ENCODE data around the gene ZC3H13. TPM values are rescaled to one million over a fixed set of nuclear protein-coding genes. Genes with fewer than 3 reads are reported as not detected.

ZC3H13 gene
- total RNA-seq, 1 experiment from 2014 or later: 45.0 TPM

GRCh38 chr13:46025157-46025556 is 27.4 kb downstream of the ZC3H13 start:
- BruUV-seq (replicated peaks): no TSS peak
- POLR2A ChIA-PET: interaction anchor here (0.6 kb wide), 1 partner anchor 580 kb away, joined by 5 read pairs; no protein-coding TSS in a partner anchor
- no peaks in the 10 kb centered on the region for H3K27me3 Mint-ChIP-seq (ENCODE audit: insufficient read depth, unreplicated experiment)

GRCh38 chr13:46022481-46022880 is 30.1 kb downstream of the ZC3H13 start:
- Mint-ChIP-seq H3K36me3 (ENCODE audit: insufficient read depth, unreplicated experiment) (peaks cover 10% of the 10 kb centered on the region), H3K4me3 (ENCODE audit: unreplicated experiment) (no peak overlapping the region), H3K27ac (ENCODE audit: unreplicated experiment) (no peak overlapping the region), H3K9me3 (ENCODE audit: unreplicated experiment) (no peaks in the 10 kb centered on the region), H3K4me1 (ENCODE audit: low read depth, unreplicated experiment) (peaks cover 16% of the 10 kb centered on the region), H3K27me3 (ENCODE audit: insufficient read depth, unreplicated experiment) (no peaks in the 10 kb centered on the region)
- ChIA-PET CTCF (no interaction called here), POLR2A (no interaction called here)
- DNase-seq: no peak
- H3K27me3 ChIP-seq (replicated peaks; ENCODE audit: control insufficient read depth, insufficient read depth, low read length): no peaks in the 10 kb centered on the region
- intact Hi-C loops (cut with micrococcal nuclease; ENCODE audit: unreplicated experiment): no loop called here
- no peaks in the 10 kb centered on the region for H3K4me1 ChIP-seq
- no peak for TF ChIP-seq CTCF (IDR thresholded peaks at IDR 0.05; ENCODE audit: insufficient read depth in 1 of 2, low read depth in 1 of 2, low read length in 1 of 2, severe bottlenecking in 1 of 2, unreplicated experiment in 1 of 2)
- no peak overlapping the region for H3K4me3 ChIP-seq (ENCODE audit: low read depth, low read length)
- BruUV-seq (replicated peaks): no TSS peak
- H3K36me3 ChIP-seq (ENCODE audit: control insufficient read depth, insufficient read depth, low read length): no peaks in the 10 kb centered on the region
- H3K9me3 ChIP-seq: no peaks in the 10 kb centered on the region

More at GRCh38 chr13:46025157-46025556, 27.4 kb downstream of the ZC3H13 start:
- no peak for TF ChIP-seq CTCF (IDR thresholded peaks at IDR 0.05; ENCODE audit: insufficient read depth in 1 of 2, low read depth in 1 of 2, low read length in 1 of 2, severe bottlenecking in 1 of 2, unreplicated experiment in 1 of 2)
- no peak overlapping the region for H3K27ac Mint-ChIP-seq (ENCODE audit: unreplicated experiment)
- CTCF ChIA-PET: interaction anchor here (0.7 kb wide), 1 partner anchor 143 kb away, joined by 3 read pairs; no protein-coding TSS in a partner anchor
- Histone ChIP-seq H3K36me3 (ENCODE audit: control insufficient read depth, insufficient read depth, low read length) (no peaks in the 10 kb centered on the region), H3K4me1 (no peaks in the 10 kb centered on the region), H3K4me3 (ENCODE audit: low read depth, low read length) (no peak overlapping the region), H3K9me3 (0 out of 2 replicates have a peak, but pooled peaks cover under 1% of the 10 kb centered on the region), H3K27me3 (replicated peaks; ENCODE audit: control insufficient read depth, insufficient read depth, low read length) (no peaks in the 10 kb centered on the region)
- H3K4me3 Mint-ChIP-seq (ENCODE audit: unreplicated experiment): no peak overlapping the region
- peaks cover 16% of the 10 kb centered on the region for H3K4me1 Mint-ChIP-seq (ENCODE audit: low read depth, unreplicated experiment)
- intact Hi-C loops (cut with micrococcal nuclease; ENCODE audit: unreplicated experiment): no loop called here
- H3K36me3 Mint-ChIP-seq (ENCODE audit: insufficient read depth, unreplicated experiment): peaks cover 4% of the 10 kb centered on the region
- no peak for DNase-seq
- no peaks in the 10 kb centered on the region for H3K9me3 Mint-ChIP-seq (ENCODE audit: unreplicated experiment)

GRCh38 chr13:46016216-46016615 is 36.3 kb downstream of the ZC3H13 start:
- no peaks in the 10 kb centered on the region for H3K9me3 ChIP-seq
- H3K36me3 ChIP-seq (ENCODE audit: control insufficient read depth, insufficient read depth, low read length): no peaks in the 10 kb centered on the region
- ChIA-PET CTCF (no interaction called here), POLR2A (no interaction called here)
- BruUV-seq (replicated peaks): no TSS peak
- H3K9me3 Mint-ChIP-seq (ENCODE audit: unreplicated experiment): no peaks in the 10 kb centered on the region
- no peaks in the 10 kb centered on the region for H3K27me3 ChIP-seq (replicated peaks; ENCODE audit: control insufficient read depth, insufficient read depth, low read length)
- H3K27ac Mint-ChIP-seq (ENCODE audit: unreplicated experiment): no peak overlapping the region
- no peaks in the 10 kb centered on the region for H3K27me3 Mint-ChIP-seq (ENCODE audit: insufficient read depth, unreplicated experiment)
- TF ChIP-seq CTCF (IDR thresholded peaks at IDR 0.05; ENCODE audit: insufficient read depth in 1 of 2, low read depth in 1 of 2, low read length in 1 of 2, severe bottlenecking in 1 of 2, unreplicated experiment in 1 of 2): no peak
- no peaks in the 10 kb centered on the region for H3K4me1 ChIP-seq
- H3K4me1 Mint-ChIP-seq (ENCODE audit: low read depth, unreplicated experiment): no peaks in the 10 kb centered on the region
- H3K4me3 Mint-ChIP-seq (ENCODE audit: unreplicated experiment): no peak overlapping the region
- peaks cover 18% of the 10 kb centered on the region for H3K36me3 Mint-ChIP-seq (ENCODE audit: insufficient read depth, unreplicated experiment)
- intact Hi-C loops (cut with micrococcal nuclease; ENCODE audit: unreplicated experiment): no loop called here
- no peak for DNase-seq
- no peak overlapping the region for H3K4me3 ChIP-seq (ENCODE audit: low read depth, low read length)
